Stimulated activated CD8-positive, alpha-beta memory T cell treated with anti-CD3 and anti-CD28 coated beads, Interleukin-7, amount 100 ng/mL, for 48 hours (primary cell): ENCODE measurements around the gene ENC1.

Experiments used
- DNase-seq, 2 donors: peaks; one replicate each; pipeline ENCODE4 v3.0.0-alpha.2; 2020; ENCODE audit warnings: low read depth in 1 of 2; ENCODE audit errors: extremely low read depth in 1 of 2

ENC1 gene

GRCh38 chr5:74659172-74659571, 18.6 kb upstream of the ENC1 start:
- no peak for DNase-seq

GRCh38 chr5:74657165-74657564, 16.6 kb upstream of the ENC1 start:
- no peak for DNase-seq

GRCh38 chr5:74655716-74656115, 15.2 kb upstream of the ENC1 start:
- no peak for DNase-seq

GRCh38 chr5:74655206-74655605, 14.7 kb upstream of the ENC1 start:
- DNase-seq, result no peak

DNA sequence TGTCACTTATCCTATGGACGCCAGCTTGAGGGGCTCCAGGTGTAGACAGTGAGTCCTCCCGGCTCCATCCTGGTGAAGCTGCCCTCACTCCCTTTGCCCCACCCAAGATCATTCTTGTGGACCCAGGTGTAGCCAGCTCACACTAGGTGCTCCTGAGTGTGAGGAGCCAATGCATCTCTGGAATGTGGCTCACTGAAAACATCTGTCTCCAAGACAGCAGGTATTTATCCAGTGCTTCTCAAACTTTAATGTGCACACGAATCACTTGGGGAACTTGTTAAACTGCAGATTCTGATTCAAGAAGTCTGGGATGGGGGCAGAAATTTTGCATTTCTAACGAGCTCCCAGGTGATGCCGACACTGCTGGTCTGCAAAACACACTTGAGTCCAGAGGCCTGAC, 13.5 kb upstream of the ENC1 start:
- no peak for DNase-seq

DNA sequence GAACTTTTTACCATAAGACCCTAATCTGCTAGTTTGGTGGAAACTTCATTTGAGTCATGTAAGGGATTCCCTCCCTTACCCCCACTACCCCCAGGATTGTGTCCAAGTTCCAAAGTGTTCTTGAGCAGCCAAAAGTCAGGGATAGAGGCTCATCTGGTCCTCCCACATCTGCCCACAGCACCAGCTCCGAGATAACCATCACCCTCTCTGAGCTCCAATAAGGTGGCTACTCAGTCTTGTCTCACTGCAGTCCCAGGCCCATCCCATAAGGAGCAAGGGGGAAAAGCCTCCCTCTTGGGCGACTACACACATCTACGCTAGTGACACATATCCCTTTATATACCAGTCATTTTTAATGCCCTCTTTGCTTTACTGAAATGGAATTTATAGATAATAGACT, 12.0 kb upstream of the ENC1 start:
- DNase-seq, result no peak

DNA sequence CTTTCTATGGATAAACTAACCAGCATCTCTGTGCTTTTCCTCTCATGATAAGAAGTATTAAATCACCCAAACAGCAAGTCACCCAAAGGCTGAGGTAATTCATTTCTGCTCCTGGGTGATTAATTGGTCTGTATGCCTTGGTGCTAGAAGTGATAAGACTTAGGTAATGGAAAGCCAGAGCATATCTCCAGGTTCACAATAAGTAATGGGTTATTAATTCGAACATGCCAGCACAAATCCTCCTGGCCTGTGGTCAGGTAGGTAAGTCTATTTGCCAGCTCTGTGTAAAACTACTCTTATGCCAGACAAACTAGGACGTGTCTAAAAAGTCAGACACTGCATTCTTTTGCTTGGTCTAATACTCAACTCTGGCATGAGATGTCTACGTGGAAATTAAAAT, 11.2 kb upstream of the ENC1 start:
- no peak for DNase-seq

DNA sequence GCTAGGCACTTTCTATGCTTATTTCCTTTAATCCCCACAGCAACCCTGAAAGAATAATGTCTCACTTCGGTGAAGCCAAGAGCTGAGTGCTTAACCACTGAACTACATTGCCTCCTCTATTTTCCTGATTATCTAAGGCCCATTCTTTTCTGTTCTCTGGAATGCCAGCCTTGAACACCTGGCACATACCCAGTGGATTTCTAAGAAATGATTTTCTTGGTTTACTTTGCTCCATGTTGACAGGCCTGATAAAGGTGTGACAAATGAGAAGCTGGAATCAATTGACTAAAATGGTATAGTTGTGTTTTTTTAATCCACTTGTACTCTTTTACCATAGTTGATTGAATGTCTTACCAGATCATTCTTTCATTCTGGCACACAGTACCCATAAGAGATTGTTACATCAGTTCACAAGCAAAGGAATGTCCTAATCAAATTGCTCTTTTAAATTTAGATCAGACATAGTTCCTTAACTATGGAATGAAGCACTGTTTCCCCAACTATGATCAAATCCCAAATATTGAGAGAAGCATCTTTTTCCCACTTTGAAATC, 9.0 kb upstream of the ENC1 start:
- DNase-seq, result no peak

GRCh38 chr5:74648835-74649293, 8.3 kb upstream of the ENC1 start:
- DNase-seq, result no peak

DNA sequence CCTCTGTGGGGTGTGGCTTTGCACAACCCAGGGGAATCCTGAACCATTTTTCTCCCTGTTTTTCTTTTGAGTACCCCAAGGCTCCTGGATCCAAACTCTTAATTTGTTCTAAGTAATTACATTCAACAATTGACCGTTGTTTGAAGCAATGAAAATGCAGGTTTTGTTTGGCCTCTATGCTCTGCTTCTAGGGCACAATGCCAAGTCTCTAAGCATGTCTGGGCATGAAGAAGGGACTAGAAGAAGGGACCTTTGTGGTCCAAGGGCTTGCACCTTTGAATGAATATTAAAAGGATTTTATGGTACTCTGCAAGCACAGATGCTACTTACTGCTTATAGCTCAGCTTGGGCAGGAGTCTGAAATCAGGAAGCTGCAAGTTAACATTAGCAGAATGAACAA, 6.6 kb upstream of the ENC1 start:
- no peak for DNase-seq

GRCh38 chr5:74643111-74643562, 2.6 kb upstream of the ENC1 start:
- DNase-seq, result no peak

DNA sequence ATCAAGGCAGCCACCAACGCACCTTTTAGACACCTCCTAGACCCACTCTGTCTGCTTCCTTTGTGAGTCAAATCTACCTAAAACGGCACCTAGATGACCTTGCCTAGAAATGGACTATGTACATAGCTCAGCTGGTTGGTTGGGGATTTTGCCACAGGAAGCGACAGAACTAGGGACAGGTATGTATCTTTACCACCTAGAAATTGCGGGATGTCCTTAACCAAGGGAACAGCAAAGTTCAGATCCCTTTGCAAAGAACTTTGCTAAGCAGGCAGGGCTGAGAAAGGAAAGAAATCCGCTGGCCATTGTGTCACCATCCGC, 2.0 kb upstream of the ENC1 start:
- no peak for DNase-seq

- no peak for DNase-seq
Observed at GRCh38 chr5:74641735-74642542, 1.4 kb upstream of the ENC1 start.

DNA sequence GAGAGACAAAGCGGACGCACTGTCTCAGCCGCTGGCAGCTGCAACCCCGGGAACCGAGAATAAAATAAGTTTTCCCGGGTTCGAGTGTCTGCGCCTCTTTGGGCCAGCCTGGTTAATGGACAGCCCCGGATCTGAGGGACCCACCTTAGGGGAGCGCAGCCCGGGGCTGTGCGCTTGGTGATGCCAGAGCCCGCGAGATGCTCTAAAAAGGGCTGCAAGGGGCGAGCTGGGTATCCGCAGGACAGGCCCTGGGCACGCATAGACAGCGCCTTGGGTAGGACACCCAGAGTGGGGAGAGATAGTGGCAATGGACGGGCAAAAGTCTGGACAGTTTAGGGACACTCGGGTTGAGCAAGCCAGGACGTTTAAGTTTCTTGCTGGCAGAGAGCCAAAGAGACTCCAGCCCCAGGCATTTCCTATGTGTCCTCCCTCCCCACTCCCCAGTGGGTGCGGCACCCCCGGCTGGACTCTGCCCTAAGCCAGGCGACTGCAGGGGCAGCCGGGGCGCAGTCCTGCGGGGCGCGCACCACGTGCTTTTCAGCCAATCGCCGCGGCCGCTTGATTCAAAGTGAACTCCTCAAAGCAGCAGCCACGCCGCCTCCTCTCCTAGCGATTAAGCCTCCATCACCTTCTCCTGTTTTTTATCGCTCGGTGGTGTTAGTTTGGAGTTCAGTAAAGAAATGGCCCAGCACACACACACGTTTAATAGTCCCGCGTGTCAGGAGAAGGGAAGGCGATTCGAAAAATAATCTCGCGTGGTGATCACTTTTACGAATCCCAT, 616 bp upstream of the ENC1 start:
- DNase-seq, result no peak

- DNase-seq, result no peak
Observed at GRCh38 chr5:74639807-74640449, 600 bp downstream of the ENC1 start.

DNA sequence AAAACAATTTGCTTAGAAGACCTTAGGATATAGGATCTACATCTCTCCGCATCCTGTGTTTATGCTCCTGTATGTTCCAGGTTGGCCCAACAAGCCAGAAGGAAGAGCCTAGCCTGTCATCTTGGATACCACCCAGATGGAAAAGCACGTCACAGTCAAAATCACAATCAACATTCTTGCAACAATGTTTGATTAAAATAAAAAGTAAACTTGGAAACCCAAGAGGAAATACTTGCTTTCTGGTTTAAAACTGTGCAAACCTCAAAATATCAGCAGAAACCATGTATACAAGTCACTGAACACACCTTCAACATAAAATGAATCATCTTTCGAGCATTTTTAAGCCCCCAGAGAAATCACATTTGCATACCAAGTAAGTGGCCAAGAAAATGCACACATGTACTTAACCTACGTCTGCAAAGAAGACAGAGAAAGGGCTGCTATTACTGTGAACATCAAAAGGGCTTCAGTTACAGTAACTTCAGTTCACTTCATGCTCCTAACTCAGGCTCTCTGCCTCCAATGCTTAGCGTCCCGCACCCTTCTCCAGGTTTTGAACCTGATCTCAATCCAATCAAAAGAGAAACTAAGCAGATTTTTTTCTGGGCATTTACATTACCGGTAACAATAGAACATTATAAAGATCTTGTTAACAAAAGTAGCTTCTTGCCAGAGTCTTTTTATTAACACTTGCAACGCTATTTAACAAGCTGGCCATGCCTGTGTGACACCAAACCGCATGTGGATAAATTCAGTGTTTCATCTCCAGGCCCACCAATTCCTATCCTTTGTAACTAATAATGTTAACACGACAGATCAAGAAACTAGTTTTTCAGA, 1.3 kb downstream of the ENC1 start:
- DNase-seq, result no peak

DNA sequence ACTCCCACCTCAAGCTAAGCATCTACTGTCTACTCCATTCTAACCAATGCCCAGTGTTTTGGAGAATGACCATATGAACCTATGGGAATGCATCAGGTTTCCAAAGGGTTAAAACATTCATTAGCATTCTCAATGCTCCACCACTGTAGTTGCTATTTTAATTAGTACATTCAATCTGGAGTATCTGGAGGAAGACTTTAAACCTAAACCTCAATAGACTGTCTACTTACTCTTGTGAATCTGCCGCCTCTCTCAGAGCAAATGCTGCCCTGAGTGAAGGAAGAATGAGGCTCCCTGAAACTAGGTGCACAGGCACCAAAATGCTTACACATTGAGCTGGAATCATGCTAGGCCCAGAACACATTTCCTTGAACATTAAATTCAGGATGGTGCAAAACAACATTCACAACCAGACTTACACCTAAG, 2.0 kb downstream of the ENC1 start:
- no peak for DNase-seq

GRCh38 chr5:74636552-74636951, 4.0 kb downstream of the ENC1 start:
- no peak for DNase-seq

DNA sequence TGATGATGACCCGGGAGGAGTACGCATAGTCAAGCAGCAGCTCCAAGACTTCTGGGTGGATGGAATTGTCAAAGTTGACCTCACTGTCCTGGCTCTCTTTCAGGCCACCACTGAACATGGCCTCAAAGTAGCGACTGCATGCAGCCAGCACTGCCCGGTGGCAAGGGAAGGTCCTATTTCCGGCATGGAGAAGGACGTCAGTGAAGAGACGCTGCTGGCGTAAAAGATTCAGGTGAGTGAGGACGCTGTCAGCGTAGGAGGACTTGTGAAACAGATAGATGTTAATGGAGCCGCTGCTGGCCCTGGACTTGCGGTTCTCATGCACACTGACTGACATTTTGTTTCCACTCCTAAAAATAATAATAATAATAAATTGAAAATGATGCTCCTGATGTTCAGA, 4.4 kb downstream of the ENC1 start:
- DNase-seq, result no peak

DNA sequence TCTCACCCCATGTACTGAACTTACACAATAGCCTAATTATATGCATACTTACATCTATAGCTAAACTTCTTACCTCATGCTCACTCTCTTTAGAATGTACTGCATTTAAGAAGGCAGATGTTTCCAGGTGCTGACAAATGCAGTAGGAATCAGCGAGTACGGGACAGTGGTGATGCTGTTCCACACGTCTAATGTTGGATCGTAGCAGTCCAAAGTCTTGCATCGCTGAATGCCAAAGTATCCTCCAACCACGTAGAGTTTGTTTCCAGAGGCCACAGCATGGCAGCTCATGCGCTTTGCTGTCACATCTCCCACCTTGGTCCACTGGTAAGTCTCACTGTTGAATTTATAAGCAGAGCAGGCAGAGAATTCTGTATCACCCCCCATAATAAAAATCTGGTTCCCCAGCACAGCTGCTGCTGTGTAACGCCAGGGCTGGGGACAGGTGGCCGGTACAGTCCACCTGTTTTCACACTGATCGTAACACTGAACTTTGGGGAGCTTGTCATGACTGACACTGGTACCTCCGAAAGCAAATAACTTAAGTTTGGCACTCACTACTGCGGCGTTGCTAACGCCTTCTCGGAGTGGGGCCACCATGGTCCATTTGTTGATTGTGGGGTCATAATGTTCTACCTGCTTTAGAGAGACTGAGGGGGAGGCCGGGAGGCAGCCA, 5.8 kb downstream of the ENC1 start:
- no peak for DNase-seq
